Mammary epithelial cell (primary cell): ENCODE measurements around the gene ADAMTS3.

Experiments used
- EZH2 ChIP-seq: IDR thresholded peaks from 2 replicates; pipeline ENCODE4 v1.6.1; 2012; ENCODE audit warnings: low read length, inconsistent platforms, borderline replicate concordance
- TF ChIP-seq, protein P1 (sequence below), 2 donors: IDR thresholded peaks in 1 of 2; conservative IDR thresholded peaks in 1 of 2; 2 replicates each; pipeline ENCODE4 v1.5.1; 2011 to 2012; ENCODE audit warnings: inconsistent platforms in 2 of 2, low read length in 2 of 2, mild to moderate bottlenecking in 2 of 2, control low read depth in 1 of 2, low read depth in 1 of 2; ENCODE audit not compliant: insufficient read depth in 1 of 2; ENCODE audit errors: extremely low read depth in 1 of 2

- TF ChIP-seq, protein P1, sequence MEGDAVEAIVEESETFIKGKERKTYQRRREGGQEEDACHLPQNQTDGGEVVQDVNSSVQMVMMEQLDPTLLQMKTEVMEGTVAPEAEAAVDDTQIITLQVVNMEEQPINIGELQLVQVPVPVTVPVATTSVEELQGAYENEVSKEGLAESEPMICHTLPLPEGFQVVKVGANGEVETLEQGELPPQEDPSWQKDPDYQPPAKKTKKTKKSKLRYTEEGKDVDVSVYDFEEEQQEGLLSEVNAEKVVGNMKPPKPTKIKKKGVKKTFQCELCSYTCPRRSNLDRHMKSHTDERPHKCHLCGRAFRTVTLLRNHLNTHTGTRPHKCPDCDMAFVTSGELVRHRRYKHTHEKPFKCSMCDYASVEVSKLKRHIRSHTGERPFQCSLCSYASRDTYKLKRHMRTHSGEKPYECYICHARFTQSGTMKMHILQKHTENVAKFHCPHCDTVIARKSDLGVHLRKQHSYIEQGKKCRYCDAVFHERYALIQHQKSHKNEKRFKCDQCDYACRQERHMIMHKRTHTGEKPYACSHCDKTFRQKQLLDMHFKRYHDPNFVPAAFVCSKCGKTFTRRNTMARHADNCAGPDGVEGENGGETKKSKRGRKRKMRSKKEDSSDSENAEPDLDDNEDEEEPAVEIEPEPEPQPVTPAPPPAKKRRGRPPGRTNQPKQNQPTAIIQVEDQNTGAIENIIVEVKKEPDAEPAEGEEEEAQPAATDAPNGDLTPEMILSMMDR (conservative IDR thresholded peaks at IDR 0.05 in 1 of 2, IDR thresholded peaks at IDR 0.05 in 1 of 2; ENCODE audit: extremely low read depth in 1 of 2, insufficient read depth in 1 of 2, low read depth in 1 of 2, low read length in 2 of 2) = no peak
- no peak for TF ChIP-seq EZH2
Measured at GRCh38 chr4:72319601-72320021, 249.4 kb downstream of the ADAMTS3 start.
